Neuronal stem cell (in vitro differentiated cells): Measurements from ENCODE around the gene TMEM139. TPM values are rescaled to one million over a fixed set of nuclear protein-coding genes. Genes with fewer than 3 reads are reported as not detected.

Experiments used
- DNase-seq: peaks from one replicate; pipeline ENCODE4 v3.0.0-alpha.2; 2013; ENCODE audit warnings: low spot score
- H2AFZ ChIP-seq: one replicate; pipeline ENCODE4 v1.6.1; 2013; ENCODE audit warnings: mild to moderate bottlenecking, low read length, inconsistent platforms
- H2AK5ac ChIP-seq: 2 replicates; pipeline ENCODE4 v1.6.1; 2013; ENCODE audit warnings: low read depth, mild to moderate bottlenecking, inconsistent platforms, low read length, moderate library complexity, mixed read lengths
- H2BK120ac ChIP-seq: 2 replicates; pipeline ENCODE4 v1.6.1; 2013; ENCODE audit warnings: low read depth, mild to moderate bottlenecking, inconsistent platforms, low read length, moderate library complexity, mixed read lengths
- H2BK12ac ChIP-seq: one replicate; pipeline ENCODE4 v1.6.1; 2013; ENCODE audit warnings: low read length, inconsistent platforms
- H2BK15ac ChIP-seq: 2 replicates; pipeline ENCODE4 v1.6.1; 2013; ENCODE audit warnings: mild to moderate bottlenecking, low read length, inconsistent platforms, mixed read lengths
- H2BK5ac ChIP-seq: one replicate; pipeline ENCODE4 v1.6.1; 2013; ENCODE audit warnings: inconsistent platforms, mild to moderate bottlenecking, low read length, moderate library complexity
- H3K14ac ChIP-seq: one replicate; pipeline ENCODE4 v1.6.1; 2013; ENCODE audit warnings: low read length, inconsistent platforms
- H3K18ac ChIP-seq: 2 replicates; pipeline ENCODE4 v1.6.1; 2013; ENCODE audit warnings: low read length, inconsistent platforms
- H3K23ac ChIP-seq: 2 replicates; pipeline ENCODE4 v1.6.1; 2013; ENCODE audit warnings: low read depth, mild to moderate bottlenecking, mixed read lengths, low read length, inconsistent platforms; ENCODE audit not compliant: poor library complexity
- H3K27ac ChIP-seq: replicated peaks from 3 replicates; pipeline ENCODE4 v1.5.1; 2013; ENCODE audit warnings: low read length, inconsistent platforms
- H3K27me3 ChIP-seq, 3 experiments: 2 replicates each; pipeline ENCODE4 v1.6.1; 2013; ENCODE audit warnings: low read length in 3 of 3, mild to moderate bottlenecking in 2 of 3, inconsistent platforms in 1 of 3, low read depth in 1 of 3, mixed read lengths in 1 of 3, moderate library complexity in 1 of 3; ENCODE audit not compliant: control insufficient read depth in 3 of 3, insufficient read depth in 3 of 3
- H3K36me3 ChIP-seq, 2 donors: replicated peaks in 1 of 2; 2 replicates each; pipeline ENCODE4 v1.6.1; 2013; ENCODE audit warnings: low read length in 2 of 2; ENCODE audit not compliant: control insufficient read depth in 2 of 2, insufficient read depth in 2 of 2
- H3K4ac ChIP-seq: 2 replicates; pipeline ENCODE4 v1.6.1; 2013; ENCODE audit warnings: inconsistent platforms, mild to moderate bottlenecking, low read length, moderate library complexity
- H3K4me1 ChIP-seq, 2 donors: 1 replicate in 1 of 2; 2 replicates in 1 of 2; pipeline ENCODE4 v1.6.1; 2013; ENCODE audit warnings: low read length in 2 of 2, low read depth in 1 of 2; ENCODE audit not compliant: control insufficient read depth in 2 of 2, insufficient read depth in 1 of 2
- H3K4me2 ChIP-seq: one replicate; pipeline ENCODE4 v1.6.1; 2013; ENCODE audit warnings: mild to moderate bottlenecking, low read length, inconsistent platforms; ENCODE audit not compliant: insufficient read depth, poor library complexity, severe bottlenecking
- H3K4me3 ChIP-seq, 2 donors: 2 replicates each; pipeline ENCODE4 v1.5.1; 2013; ENCODE audit warnings: low read length in 2 of 2, mild to moderate bottlenecking in 2 of 2, inconsistent platforms in 1 of 2, moderate library complexity in 1 of 2
- H3K79me1 ChIP-seq: one replicate; pipeline ENCODE4 v1.6.1; 2013; ENCODE audit warnings: low read depth, mild to moderate bottlenecking, inconsistent platforms, low read length, moderate library complexity
- H3K9ac ChIP-seq: one replicate; pipeline ENCODE4 v1.6.1; 2013; ENCODE audit warnings: mild to moderate bottlenecking, low read depth, low read length, inconsistent platforms; ENCODE audit not compliant: poor library complexity
- H3K9me3 ChIP-seq, 2 donors: replicated peaks in 1 of 2; 2 replicates each; pipeline versions ENCODE3 to v1.6.1; 2013; ENCODE audit warnings: low read length in 2 of 2, mild to moderate bottlenecking in 2 of 2, inconsistent platforms in 1 of 2, low read depth in 1 of 2, mixed read lengths in 1 of 2, moderate library complexity in 1 of 2; ENCODE audit not compliant: control insufficient read depth in 2 of 2, insufficient read depth in 1 of 2
- H4K8ac ChIP-seq: one replicate; pipeline ENCODE4 v1.6.1; 2013; ENCODE audit warnings: low read depth, mild to moderate bottlenecking, inconsistent platforms, low read length, moderate library complexity
- H4K91ac ChIP-seq: one replicate; pipeline ENCODE4 v1.6.1; 2013; ENCODE audit warnings: low read length, low read depth, mild to moderate bottlenecking, inconsistent platforms; ENCODE audit not compliant: poor library complexity
- whole genome bisulfite sequencing, 2 donors: extraction: QIAGEN DNeasy Blood & Tissue Kit; methylation state at CpG; one replicate each; pipeline ENCODE4 v1.1.7; 2013; ENCODE audit warnings: missing lambda C conversion rate in 2 of 2, mixed read lengths in 1 of 2; ENCODE audit not compliant: insufficient read length in 2 of 2, insufficient replicate concordance in 1 of 2; ENCODE audit errors: extremely low coverage in 2 of 2; 5-methylcytosine and 5-hydroxymethylcytosine counted together
- small RNA-seq: library from polyadenylated mRNA; stranded (forward); fragments of <200 nt; extraction: miRNeasy Mini kit (QIAGEN cat#:217004); gene quantifications from one replicate; pipeline ENCODE3, GENCODE V24; 2013; ENCODE audit not compliant: insufficient read depth

Gene TMEM139

DNA sequence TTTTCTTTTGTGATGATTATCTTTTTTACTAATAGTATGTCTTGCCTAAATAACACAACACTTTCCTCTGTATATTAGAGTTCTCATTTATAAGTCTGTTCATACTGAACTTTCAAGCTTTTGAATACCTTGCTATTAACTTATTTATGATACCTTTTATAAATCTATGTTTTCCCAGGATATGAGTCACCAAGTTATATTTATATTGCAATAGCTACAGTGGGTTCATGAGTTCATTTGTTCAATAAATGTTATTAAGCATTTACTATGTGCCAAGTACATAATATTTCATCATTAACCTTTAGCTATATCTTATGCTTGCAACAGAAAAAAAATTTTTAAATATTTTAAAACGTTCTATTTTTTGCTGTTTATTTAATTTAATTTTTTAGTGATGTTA lies 49.5 kb downstream of the TMEM139 start:
- H2BK5ac ChIP-seq: no peak overlapping the region
- H3K27ac ChIP-seq: no peak overlapping the region
- H2AK5ac ChIP-seq: no peak overlapping the region
- H3K14ac ChIP-seq: no peak overlapping the region
- no peak overlapping the region for H2BK12ac ChIP-seq
- H2BK120ac ChIP-seq: no peak overlapping the region
- H4K8ac ChIP-seq: no peak overlapping the region
- no peak overlapping the region for H3K4me3 ChIP-seq
- H3K4me1 ChIP-seq: no peaks in the 10 kb centered on the region
- H3K23ac ChIP-seq: no peak overlapping the region
- no peak overlapping the region for H2BK15ac ChIP-seq
- H3K36me3 ChIP-seq: no peaks in the 10 kb centered on the region
- H2AFZ ChIP-seq: no peak overlapping the region
- no peaks in the 10 kb centered on the region for H3K79me1 ChIP-seq
- no peak overlapping the region for H3K18ac ChIP-seq
- no peak overlapping the region for H4K91ac ChIP-seq
- no peak for DNase-seq
- H3K4me2 ChIP-seq: no peak overlapping the region
- no peak overlapping the region for H3K4ac ChIP-seq
- peaks cover 0 to 21% (median 0%) of the 10 kb centered on the region in 3 experiments for H3K27me3 ChIP-seq
- WGBS, 2 donors: no CpG with 5 or more reads among the region's 1 CpG
- no peaks in the 10 kb centered on the region for H3K9me3 ChIP-seq
- H3K9ac ChIP-seq: no peak overlapping the region

DNA sequence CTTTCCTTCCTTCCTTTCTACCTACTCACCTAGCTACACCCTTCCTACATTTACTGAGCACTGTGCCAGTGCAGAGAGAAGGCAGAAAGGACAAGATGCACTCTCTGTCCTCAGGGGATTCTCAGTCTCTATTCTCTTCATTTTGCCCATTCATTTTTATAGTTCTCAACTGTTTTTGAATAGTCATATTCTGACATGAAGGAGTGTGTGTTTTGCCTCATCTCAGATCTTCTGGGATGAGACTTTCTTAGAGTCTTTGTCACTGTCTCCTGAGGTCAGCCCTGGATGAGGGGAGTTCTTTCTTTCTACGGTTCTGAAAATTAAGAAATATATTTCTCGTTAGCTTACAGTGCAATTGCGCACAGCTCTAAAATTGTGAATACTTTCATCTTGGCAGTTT lies 52.5 kb downstream of the TMEM139 start:
- WGBS, 2 donors: no CpG with 5 or more reads among the region's 3 CpGs
- Histone ChIP-seq H2BK5ac (no peak overlapping the region), H3K14ac (no peak overlapping the region), H3K79me1 (no peaks in the 10 kb centered on the region), H3K4me2 (no peak overlapping the region), H3K27me3 (peaks cover 0 to 27% (median 0%) of the 10 kb centered on the region in 3 experiments), H2AK5ac (no peak overlapping the region), H2BK120ac (no peak overlapping the region), H3K4me1 (no peaks in the 10 kb centered on the region), H3K23ac (no peak overlapping the region), H3K9me3 (no peaks in the 10 kb centered on the region), H4K8ac (no peak overlapping the region), H2BK12ac (no peak overlapping the region), H3K36me3 (no peaks in the 10 kb centered on the region), H3K4ac (no peak overlapping the region), H3K27ac (no peak overlapping the region), H3K9ac (no peak overlapping the region), H2BK15ac (no peak overlapping the region), H3K4me3 (no peak overlapping the region), H2AFZ (no peak overlapping the region), H3K18ac (no peak overlapping the region), H4K91ac (no peak overlapping the region)
- no peak for DNase-seq

Small RNAs within 50 kb of the gene (small RNA-seq; reads per million reads assigned to genes)
- gene RN7SL481P (not detected), gene RN7SL535P (not detected)
